NCI-H1436 (cell line): Measurements from ENCODE around the gene NUP88.

Source experiments
- DNase-seq: peaks from one replicate; lab custom pipeline; 2025; lab: John Stamatoyannopoulos, UW

The NUP88 gene

DNA sequence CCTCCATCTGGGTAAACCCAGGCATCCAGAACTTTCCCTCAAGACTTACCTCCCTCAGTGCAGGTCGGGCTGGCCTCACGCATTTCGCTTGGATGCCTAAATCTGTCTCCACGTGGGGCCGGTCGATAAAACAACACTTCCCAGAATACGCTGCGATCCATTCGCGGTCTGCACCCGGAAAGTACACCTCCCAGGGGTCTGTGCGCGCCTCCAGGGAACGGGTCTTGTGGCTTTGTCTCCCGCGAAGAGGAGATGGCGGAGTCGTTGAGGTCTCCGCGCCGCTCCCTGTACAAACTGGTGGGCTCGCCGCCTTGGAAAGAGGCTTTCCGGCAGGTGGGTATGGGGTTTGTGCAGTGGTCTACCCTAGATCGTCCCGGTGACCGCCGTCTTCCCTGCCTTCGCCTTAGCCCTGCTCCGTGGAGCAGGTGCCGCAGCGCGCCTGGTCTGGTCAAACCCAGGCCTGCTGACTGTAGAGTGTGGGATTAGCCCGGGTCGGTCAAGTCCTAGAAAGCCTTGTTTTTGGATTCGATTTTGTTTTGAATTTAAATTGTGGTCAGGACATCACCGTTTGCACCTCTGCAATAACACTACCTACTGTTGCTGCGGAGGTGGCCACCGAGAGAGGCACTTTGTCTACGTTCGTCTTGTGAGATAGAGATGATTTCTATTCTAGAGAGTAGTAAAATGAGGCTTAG, 644 bp upstream of the NUP88 start, which contains the start of gene RPAIN:
Gene RPAIN (plus strand): TSS at position 224 of the 695 bp plus-strand sequence. CDS start 29 bp downstream, at position 253.
- DNase-seq, result peak; percentile 92

DNA sequence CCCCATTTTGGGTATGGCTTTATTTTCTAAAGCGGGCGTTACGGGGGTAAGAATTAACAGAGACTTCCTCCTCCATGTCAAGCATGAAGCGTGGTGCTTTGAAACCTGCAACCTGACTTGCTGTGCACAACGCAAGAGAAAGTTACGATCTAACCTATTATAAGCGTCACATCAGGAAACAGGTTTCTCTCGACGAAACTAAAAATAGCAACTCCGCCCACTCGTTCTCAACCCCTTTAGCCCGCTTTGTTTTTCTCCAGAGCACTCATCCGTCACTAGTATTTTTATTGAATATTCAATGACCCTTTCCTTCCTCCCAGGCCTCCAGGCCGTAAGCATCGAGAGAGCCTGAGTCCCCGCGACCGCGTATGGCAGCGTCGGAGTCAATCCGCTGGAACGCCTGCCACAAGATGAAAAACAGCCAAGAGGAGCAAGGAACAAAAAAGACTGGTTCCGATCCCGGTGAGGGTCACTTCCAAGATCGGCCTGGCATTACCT, 555 bp downstream of the NUP88 start:
- no peak for DNase-seq

DNA sequence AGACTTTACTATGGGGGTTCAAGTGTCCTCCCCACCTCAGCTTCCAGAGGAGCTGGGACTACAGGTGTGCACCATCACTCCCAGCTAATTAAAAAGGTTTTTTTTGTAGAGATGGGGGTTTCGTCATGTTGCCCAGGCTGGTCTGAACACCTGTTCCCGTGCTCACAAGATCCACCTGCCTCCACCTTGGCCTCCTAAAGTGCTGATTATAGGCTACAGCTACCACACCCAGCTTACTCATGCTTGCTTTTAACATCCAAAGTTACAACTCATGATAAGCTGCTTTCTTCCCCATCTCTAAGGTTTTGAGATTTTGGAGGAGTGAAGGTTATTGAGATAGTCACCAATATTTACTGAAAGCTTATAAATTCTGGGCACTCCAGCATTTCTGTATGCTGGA, 2.6 kb downstream of the NUP88 start:
- no peak for DNase-seq

DNA sequence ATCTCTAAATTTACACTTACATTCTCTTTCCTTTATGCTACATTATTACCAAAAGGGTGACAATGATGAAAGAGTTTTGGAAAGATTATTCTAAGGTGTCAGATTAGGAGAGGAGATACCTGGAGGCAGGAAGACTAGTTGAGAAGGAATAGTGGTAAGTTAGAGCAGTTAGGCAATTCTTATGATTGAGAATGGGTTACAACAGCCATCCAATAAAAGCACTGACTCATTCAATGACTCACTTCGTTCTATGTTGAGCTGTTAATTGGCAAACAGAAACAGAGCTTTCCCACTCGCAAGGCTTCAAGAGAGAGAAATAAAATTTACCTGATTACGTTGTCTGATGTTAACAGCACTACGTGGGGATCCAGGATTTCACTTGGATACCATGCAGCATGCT, 5.8 kb downstream of the NUP88 start:
- DNase-seq, result no peak

DNA sequence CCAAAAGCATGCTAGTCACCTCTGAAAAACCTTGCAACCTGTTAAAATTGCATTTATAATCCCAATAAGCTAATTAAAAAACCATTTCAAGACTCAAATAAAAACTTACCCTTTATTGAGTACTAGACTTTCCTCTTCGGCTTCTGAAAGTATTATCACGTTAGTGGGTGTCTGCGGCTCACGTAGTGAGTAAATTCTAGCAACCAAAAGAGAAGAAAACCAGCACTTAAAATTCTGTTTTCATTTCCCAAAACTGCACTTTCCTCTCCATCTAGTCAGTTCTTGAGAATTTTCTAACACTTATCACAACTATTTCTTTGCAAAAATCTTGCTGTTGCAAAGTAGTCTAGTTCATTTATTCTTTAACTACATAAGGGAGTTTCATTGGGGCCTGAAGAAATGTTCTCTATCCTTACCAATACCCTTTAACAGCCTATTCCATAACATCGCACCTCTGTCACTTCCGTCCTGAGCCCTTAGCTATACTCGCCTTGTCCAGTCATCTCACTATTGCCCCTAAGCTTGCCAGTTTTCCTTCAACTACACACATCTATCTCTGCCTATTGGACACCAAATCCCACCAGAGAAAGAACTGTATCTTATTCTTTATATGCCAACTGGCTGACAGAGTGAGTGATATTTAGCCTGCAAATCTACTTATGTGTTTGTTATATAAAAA, 8.7 kb downstream of the NUP88 start:
- no peak for DNase-seq

DNA sequence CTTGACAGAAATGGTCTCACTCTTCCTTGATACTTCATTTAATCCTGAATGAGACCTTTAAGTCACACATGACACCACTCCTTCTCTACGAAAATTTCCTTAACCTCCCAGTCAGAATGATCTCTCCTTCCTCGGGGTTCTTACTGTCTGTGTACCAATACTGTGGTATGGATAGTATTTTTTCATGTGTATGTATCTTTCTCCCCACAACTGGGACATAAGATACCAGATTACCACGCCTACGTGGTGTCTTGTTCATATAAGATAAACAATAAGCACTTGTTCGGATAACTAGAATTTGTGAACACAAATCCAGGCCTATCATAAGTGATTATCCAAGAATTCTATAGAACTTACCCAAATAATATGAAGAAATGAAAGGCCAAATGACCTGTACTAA, 11.3 kb downstream of the NUP88 start:
- DNase-seq, result no peak

DNA sequence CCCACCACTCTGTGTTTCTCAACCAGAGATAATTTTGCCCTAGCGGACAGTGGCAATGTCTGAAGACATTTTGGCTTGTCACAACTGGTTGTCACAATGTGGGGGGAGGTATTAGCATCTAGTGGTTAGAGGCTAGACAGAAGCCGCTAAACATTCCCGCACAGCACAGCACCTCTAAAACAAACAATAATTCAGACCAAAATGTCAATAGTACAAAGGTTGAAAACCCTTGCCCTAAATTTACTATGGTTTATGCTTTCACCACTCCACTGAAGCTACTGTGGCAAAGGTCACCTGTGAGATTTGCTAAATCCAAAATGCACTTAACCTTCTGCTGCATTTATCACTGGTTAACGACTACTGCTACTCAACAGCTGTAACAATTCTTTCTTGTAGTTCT, 14.1 kb downstream of the NUP88 start:
- no peak for DNase-seq

DNA sequence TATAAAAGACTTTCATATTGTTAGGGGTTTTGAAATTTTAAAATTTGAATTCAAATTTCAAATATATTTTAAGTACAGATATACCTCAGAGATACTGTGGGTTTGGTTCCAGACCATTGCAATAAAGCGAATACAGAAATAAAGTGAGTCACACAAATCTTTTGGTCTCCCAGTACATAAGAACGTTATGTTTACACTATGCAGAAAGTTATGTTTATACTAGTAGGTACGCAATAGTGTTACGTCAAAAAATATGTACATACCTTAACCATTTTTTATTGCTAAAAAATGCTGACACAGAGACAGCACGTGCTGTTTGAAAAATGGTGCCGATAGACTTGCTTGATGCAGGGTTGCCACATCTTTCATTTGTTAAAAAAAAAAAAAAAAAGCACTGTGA, 19.7 kb downstream of the NUP88 start:
- no peak for DNase-seq

DNA sequence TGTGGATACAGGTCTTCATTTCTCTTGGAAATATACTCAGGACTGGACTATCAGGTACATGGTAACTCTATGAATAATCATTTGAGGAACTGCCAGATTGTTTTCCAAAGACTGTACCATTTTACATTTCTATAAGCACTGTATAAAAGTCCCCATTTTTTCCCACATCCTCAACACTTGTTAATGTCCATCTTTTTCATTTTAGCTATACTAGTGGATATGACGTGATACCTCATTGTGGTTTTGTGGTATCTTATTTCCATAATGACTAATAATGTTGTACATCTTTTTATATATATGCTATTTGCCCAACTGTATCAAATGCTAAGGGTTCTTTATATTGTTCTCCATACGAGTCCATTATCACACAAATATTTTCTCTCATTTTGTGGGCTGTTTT, 22.9 kb downstream of the NUP88 start:
- no peak for DNase-seq

DNA sequence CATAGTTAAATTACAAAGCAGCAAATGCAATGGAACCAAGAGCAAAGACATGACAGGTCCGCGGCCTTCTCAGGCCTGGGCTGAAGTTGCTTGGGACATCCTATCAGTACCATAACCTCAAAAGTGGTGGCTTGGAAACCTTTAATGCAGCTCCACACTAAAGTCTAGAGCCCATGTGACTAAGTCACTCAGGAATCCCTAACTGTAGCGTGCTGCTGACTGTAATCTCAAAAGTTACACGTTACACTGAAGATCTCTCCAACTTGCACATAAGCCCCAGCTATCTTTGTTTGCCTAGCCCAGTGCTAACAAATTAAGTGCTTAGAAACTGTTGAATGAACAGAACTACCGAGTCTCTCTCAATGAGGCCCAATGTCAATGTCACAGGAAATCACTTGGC, 27.8 kb downstream of the NUP88 start:
- no peak for DNase-seq

DNA sequence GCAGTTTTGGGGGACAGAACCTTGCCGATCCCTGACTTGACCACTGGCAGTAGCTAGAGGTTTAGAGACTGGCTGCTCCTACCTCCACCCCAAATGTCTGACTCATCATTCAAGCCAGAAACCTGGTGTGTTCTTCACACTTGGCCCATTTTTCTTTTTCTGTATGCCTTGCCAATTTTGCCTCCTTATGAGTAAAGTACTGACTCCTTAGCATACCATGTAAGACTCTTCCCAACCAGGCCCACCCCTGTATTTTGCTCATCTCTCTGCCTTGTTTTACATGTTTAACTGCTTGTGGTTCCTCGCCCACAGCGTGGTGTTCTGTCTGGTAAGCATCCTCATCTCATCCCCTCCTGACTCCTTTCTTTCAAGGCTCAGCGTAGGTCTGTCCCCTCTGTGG, 37.9 kb downstream of the NUP88 start:
- no peak for DNase-seq

DNA sequence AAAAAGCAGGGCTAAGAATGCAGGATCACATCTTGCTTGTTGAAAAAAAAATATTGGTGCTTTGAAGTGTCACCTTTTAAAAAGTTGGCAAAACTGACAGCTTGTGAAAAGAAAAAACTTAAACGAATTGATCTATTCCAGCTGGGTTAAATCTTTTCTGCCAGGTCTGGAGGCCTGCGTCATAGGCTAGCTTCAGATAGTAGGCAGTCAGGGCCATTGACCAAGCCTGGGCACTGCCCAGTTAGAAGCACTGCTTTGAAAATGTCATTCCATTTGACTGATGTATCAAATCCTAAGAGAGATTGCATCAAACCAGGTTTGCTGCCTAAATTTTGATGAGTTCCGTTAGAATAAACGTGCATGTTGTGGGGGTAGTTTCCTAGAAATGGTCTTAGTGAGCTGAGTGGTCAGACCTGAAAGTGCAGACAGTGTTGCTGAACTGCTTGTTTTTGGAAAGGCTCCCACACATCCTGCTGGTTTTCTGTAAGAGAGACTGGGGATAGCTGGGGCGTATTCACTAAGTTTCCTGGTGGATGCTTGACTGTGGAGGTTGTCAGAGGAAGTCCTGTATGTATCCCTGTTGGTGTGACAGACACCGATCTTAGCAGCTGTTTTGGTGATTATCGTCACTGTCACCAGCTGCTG, 38.8 kb downstream of the NUP88 start:
- no peak for DNase-seq

DNA sequence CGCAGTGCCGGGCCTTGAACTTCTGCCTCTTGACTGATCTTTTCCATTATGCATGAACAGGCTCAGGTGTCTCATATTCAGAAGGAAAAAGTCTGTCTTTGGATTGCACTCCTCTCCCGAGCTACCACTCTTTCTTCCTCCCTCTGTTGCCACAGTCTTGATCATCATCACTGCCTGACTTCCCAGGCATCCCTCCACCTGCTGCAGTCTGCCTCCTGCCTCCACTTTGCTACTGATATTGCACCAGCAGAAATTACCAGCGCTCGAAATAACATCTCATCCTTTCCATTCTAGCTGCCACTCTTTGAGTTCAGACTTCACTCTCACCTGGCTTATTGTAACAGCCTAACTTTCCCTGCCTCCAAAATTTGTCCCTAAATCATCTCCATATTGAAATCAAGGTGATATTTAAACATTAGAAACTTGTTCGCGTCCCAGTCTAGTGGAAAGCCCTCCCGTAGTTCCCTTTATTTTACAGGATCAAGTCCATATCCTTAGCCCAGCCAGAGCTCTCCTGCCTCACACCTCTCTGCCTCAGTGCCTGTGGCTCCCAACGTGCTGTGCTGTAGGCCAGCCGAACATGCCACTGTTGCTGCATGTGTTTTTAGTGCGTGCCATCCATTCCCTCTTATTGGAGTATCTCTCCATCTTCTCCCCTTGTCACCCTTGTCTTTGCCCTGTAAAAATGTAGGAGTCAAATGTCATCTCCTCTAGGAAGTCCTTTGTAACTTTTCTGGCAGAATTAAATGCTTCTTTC, 39.9 kb downstream of the NUP88 start:
- no peak for DNase-seq

DNA sequence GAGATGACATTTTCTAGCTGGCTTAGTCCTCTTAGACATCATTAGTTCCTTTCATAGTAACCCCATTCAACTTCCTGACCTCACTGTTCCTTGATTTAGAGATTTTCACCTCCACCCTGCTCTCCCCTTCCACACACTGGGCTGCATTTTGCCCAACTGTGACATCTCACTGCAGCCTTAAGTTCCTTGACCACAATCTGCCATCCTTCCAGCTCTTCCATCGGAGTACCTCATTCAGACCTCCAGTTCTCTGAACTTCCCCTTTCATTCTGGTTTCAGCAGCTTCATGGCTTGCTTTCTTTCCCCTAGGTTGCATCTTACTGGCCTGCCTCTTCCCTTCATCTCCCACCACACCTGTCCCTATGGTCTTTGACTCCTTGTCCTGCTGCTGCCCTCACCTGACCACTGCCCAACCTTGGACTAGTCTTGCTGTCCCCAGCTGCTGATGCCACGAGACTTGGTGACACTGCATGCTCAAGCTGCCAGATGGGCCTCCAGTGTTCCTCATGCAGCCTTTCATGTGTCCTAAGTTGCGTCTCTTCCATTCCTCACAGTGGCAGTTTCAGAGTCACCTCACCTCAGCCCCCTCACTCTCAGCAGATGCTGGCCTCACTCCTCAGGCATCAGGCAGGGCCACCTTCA, 40.8 kb downstream of the NUP88 start:
- DNase-seq, result no peak

DNA sequence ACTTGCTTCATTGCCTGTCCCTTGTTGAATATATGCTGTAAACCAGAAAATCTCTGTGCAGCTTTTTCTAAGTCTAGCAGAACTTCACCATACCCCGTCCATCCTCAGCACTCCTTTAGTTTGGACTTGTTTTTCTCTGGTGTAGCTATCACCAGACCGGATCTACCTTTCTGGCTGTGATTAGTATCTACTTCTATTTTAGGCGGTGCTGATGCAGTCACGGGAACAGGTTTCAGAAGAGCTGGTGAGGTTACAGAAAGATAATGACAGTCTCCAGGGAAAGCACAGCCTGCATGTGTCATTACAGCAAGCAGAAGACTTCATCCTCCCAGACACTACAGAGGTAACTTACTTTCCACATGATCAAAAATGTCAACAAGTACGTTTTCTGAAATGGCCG, 46.4 kb downstream of the NUP88 start:
- DNase-seq, result no peak

DNA sequence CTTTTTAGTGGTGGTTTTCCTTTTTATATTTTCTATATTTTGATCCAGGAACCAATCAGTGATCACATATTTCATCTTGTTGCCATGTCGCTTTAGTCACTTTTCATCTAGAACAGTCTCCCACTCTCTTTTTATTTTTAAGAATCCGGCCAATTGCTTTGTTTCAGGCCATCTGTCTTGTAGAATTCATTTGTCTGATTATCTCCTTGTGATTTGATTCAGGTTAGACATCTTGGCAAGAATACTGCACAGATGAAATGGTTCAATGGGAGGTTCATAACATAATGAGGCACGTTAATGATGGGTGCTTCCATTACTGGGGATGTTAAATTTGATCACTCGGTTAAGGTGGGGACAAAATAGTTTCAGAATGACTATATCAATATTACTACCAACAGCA, 49.1 kb downstream of the NUP88 start:
- DNase-seq, result no peak

DNA sequence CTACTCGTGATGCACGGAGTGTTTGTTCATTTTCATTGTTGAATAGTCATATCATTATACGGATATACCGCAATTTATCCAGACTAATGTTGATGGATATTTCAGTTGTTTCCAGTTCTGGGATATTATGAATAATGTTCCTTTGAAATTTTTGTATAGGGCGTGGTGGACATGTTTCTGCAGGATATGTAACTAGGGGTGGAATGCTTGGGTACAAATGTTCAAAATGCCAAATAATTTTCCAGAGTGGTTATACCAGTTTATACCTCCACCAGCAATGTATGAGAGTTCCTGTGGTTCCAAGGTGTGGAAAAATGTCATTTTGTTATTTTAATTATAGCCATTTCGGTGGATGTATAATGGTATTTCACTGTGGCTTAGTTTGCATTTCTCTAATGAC, 53.6 kb downstream of the NUP88 start:
- no peak for DNase-seq

DNA sequence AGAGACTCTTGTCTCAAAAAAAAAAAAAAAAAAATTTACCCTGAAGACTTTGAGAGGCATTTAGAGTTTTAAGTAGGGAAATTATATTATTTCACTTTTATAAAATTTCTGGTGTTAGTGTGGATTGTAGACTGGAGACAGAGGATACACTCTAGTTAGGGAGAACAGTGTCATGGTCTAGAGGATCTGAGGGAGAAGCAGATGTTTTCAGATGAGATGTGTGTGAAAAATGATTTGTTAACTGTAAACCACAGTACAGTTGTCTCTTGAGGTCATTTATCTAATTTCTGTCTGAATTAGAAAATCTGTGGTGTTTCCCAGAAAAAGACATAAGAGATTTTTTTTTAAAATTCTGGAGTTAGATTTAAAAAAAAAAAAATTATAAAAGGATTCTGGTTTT, 54.8 kb downstream of the NUP88 start:
- no peak for DNase-seq

DNA sequence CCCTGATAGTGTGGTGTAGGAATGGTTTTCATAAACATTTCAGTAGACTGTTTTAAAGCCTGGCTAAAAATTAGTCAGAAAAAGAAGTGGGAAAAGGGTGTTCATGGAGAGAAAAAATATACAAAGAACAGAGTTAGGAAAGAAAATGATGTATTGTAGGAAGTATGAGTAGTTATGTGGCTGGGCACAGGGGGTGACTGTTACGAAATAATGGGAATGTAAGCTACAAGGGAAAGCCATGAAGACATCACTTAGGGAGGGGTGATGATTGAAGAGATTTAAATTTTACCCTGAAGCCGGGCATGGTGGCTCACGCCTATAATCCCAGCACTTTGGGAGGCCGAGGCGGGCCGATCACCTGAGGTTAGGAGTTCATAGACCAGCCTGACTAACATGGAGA, 55.3 kb downstream of the NUP88 start:
- DNase-seq, result no peak

DNA sequence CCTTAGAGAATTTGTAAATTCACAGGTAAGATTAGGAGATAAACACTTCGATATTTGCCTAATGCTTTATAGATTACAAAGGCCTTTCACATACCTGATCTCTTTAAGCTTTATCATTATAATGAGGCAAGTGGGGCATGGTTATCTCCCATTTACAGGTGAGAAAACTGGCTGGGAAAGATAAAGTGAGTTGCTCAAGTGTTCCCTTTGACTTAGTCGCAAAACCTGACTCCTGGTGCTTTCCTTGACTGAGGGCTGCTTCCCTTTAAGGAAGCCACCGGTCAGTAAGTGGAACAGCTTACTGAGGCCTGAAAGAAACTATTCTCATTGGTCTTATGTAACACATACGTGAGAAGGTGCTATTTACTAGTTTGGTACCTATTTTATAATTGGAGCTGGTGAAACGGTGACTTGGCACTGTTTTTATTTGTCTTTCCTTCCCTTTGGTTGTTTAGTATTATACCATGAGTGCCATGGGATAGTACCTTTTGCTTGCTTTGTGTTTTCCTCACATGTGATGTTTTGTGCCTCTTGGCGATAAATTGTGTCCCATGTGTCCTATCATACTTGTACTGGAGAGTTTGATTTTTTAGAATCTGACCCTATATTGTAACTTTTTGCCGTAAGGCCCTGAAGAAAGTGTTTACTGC, 57.2 kb downstream of the NUP88 start:
- no peak for DNase-seq

DNA sequence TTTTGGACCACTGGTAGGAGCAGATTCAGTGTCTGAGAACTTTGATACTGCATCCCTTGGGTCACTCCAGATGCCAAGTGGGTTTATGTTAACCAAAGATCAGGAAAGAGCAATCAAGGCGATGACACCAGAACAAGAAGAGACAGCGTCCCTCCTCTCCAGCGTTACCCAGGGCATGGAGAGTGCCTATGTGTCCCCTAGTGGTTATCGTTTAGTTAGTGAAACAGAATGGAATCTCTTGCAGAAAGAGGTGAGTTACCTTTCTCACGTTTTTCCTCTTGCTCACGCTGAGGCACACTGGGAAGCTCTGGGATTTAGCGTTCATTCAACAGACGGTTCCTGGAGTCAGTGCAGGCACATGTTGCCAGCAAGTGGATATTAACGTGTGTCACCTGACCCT, 58.0 kb downstream of the NUP88 start:
- no peak for DNase-seq
